Stimulated activated CD8-positive, alpha-beta memory T cell treated with anti-CD3 and anti-CD28 coated beads, Interleukin-7, amount 100 ng/mL, for 48 hours (primary cell): Measurements from ENCODE around the gene SMNDC1.
A peak's percentile ranks its signal among the peaks of the same experiment; 100 is the strongest.
"Not testable (repeated sequence)": the region's sequence is repeated elsewhere in the genome, so short reads cannot be mapped to it uniquely, and the experiment has no call there.

Source experiments
- DNase-seq, 2 donors: peaks; one replicate each; pipeline ENCODE4 v3.0.0-alpha.2; 2020; ENCODE audit warnings: low read depth in 1 of 2; ENCODE audit errors: extremely low read depth in 1 of 2

Gene SMNDC1

DNA sequence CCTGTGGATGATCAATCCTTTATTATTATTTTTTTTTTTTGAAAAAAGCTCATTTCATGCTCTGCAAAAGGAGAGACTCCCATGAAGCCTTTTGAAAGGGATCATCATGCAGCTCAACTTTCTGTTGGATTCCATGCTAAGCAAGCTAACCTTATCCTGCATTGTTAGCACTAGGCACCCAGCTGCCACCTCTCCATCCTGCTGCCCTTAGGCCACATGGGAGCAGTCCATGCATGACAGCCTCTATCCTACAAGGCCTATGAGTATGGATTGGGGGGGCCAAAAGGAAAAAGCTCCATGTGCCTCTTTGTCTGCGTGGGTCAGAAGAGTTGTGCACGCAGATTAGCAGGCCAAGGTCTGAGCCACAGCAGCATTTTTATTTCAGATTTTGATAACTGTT, 19.2 kb downstream of the SMNDC1 start:
- no peak for DNase-seq

- DNase-seq: no peak
Measured at GRCh38 chr10:110284262-110284661, 20.5 kb downstream of the SMNDC1 start.

DNA sequence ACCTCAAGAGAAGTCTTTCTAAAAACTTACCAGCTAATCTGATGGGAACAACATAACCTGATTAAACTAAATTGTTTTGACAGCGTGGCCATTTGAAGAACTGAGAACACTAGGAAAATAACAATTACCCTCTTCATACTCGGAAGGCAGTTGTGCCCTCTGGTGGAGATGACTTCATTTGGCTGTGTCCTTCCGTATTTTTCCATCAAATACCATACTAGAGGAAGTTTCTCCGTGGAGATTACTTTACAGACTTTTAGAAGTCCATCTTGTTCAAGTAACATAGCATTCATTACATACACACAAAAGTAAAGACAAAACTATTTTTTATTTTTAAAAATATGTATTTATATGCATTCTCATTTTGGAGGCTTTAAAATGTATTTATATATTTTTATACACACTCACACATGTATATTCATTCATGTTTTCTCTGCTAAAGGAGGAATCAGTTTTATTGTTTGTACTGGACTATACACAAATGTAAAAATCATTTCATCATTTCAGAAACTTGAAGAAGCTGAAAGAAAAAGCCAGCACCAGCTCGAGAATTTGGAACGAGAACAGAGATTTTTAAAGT, 25.2 kb downstream of the SMNDC1 start:
- DNase-seq: no peak

DNA sequence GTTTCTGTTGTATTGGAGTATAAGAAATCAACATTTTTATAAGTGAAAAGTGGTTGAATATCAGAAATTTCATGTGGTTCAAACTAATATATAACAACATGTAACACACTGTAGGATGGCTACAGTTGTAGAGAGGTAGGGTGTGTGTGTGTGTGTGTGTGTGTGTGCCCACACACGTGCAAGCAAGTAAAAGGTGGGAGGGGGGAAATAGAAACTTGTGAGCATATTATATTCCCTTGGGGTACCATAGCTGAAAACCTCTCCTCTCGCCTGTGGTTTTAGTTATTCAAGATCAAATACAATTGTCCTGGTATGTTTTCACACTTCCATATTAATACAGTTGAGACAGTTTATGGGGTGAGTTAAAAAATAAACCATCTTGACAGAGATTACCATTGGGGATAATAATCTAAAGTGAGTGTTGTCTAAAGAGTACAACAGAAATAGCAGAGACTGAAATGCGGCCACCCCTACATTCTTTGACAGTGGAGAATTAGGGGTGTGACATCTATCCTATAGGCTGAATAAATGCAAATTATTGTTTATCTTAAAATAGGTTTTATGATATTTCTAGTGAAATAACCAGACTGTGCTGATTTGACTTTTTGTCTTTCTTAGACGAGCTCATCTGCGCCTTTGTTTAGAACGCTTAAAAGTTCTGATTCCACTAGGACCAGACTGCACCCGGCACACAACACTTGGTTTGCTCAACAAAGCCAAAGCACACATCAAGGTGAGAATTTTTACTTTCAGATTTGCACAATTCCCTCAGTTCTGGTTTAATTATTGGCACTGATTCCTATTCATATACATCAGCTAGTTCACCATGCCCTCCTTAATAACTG, 25.9 kb downstream of the SMNDC1 start:
- no peak for DNase-seq

DNA sequence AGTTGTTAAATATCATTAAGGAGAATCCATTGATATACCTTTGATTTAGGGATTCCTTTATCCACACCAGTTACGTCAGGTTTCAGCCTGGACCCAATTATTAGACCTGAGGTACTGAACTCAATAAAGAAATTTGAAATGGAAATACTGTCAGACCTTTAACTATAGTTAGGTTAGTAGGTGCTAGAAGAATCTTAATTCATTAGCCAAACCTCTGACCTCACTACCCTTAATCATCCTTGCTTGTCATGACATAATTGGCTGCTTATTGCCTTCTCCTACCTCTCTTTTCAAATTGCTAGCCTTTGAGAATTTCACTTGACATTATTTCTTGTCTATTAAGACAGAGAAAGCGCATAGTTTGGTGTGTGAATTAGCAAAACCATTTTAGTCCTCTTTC, 27.1 kb downstream of the SMNDC1 start:
- DNase-seq: no peak

- no peak for DNase-seq
Measured at GRCh38 chr10:110276603-110277002, 28.1 kb downstream of the SMNDC1 start.

DNA sequence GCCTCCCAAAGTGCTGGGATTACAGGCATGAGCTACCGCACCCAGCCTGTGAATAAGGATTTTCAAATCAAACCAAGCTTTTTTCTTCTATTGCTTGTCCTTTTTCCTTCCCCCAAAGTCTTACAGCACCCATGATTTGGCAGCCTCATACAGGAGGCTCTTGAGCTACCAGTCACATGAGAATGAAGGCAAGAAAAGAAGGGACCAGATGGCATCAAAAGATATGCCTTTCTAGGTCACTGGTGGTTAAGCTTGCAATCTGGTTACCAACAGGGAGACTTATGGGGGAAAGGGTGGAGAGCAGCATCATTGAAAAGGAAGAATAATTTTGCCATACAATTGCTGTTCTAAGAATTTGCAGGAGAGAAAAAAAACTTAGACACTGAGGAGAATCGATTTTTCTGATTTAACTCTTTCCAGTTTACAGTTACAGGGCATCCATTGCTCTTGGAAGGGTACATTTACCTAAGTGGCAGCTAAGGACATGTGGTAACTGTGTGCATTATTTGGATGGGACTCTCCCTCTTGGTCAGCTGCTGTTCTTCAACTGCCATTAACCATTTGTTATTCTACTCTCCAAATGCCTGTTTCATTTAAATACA, 29.5 kb downstream of the SMNDC1 start:
- no peak for DNase-seq

DNA sequence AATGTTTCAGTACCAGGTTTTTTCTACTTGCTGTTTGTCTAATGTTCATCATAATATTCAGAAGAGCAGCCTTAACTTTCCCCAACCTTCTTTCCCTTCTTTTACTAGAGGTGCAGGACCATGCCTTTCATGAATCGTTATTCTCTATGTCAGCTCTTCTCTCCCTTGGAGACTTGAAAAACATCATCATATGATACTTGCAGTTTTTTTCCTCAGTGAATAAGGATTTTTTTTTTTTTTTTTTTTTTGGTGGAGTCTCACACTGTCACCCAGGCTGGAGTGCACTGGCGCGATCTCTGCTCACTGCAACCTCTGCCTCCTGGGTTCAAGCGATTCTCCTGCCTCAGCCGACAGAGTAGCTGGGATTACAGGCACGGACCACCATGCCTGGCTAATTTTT, 30.1 kb downstream of the SMNDC1 start:
- DNase-seq: no peak

- DNase-seq: no peak
Measured at GRCh38 chr10:110274072-110274627, 30.6 kb downstream of the SMNDC1 start.

GRCh38 chr10:110273474-110273873, 31.2 kb downstream of the SMNDC1 start:
- DNase-seq: peak in 1 of 2 donors; percentile 16

- not testable (repeated sequence) for DNase-seq
Measured at GRCh38 chr10:110272995-110273394, 31.7 kb downstream of the SMNDC1 start.

- DNase-seq: no peak
Measured at GRCh38 chr10:110269374-110270318, 35.1 kb downstream of the SMNDC1 start.

DNA sequence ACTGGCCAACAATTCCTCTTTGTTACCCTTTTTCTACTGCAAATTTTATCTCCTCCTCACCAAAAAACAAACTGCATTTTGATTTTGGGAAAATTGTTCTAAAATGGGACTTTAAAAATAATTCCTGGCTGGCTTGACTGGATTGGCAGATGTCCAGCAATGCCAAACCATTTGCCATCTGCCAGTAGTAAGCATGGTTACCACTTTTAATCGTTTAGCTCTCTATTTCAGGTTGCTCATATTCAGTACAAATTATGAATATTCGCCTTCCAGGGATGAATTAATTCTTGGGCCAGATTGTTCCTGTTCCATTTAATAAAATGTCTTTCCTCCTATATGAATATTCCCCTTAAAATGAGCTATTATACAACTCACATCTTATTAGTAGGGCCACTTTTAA, 35.7 kb downstream of the SMNDC1 start:
- no peak for DNase-seq

DNA sequence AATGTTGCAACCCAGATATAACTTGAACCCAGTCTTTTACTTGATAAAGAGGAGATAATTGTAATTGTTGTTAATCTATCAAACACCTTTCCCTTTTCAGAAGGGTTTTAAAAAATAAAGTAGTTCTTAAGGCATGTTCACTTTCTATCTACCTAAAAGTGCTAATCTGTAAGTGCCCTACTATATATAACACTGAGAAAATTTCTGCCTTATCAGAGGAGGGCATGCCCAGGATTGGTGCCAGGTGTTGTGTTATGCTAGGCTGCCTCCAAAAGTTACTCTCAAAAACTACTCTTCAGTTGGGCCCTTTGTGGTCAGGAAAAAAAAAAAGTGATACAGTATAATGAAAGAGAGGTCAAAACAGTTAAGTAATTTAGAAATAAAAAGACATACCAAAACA, 36.3 kb downstream of the SMNDC1 start:
- DNase-seq: no peak

- DNase-seq: no peak
Measured at GRCh38 chr10:110267276-110267675, 37.4 kb downstream of the SMNDC1 start.

DNA sequence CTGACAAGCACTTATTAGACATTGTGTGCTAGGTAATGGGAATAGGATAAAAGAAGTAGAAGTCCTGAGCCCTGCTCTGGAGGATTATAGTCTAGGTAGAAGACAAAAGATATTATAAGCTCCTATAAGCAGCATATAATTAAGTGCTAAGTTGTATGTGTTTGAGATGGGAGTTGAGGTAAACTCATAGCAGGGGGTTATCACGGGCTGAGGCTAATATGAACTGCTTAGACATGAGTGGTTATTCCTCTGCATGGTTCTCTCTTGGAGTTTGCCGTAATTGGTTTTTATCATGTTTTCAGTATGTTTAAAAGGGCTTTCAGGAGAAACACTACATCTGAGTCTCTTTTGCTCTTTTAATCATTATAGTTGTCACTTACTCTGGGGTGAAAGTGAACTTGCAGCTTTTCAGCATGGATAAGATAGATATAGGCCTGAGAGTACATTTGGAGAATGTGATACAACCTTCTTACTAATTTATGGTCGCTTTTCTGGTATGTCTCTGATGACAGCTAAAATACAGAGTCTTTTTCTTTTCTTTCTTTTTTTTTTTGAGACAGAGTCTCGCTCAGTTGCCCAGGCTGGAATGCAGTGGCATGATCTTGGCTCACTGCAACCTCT, 39.0 kb downstream of the SMNDC1 start:
- DNase-seq: no peak

DNA sequence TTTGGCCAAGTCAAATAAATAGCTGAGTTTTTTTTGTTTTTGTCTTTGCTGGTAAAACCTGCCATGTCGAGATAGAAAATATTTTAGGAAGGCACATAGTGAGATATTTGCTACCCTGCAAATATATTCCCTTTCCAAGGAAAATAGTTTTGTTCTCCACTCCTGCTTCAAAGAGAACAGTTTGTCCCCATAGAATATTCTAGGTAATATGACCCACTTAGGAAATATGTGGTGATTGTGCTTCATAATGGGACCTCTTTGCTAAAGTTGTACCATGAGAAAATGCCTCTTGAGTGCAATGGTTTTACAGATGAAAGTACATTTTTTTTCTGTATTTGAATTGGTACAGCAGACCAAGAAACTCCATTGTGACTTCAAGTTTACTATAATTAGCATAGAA, 41.6 kb downstream of the SMNDC1 start:
- no peak for DNase-seq

- no peak for DNase-seq
Measured at GRCh38 chr10:110260746-110261477, 43.8 kb downstream of the SMNDC1 start.

GRCh38 chr10:110259317-110259716, 45.4 kb downstream of the SMNDC1 start:
- no peak for DNase-seq

DNA sequence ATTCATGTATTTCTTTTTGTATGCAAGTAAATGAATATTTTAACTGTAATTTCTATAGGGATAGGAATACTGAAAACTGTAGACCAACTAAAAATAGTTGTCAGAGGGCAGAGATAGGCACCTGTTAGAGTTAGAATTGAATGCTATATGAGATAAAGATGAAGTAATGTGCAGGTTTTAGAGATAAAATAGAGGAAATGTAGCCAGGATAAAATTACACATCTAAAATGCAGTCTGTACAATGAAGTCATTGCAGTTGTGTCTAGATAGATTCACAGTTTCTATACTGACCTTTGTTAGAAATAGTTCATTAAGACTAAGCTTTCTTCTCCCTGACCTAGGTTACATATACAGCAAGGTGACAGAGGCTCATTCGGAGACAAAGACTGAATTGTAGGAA, 46.2 kb downstream of the SMNDC1 start:
- no peak for DNase-seq
